OCI-M2 (cell line): ENCODE measurements around the gene NGDN.

Experiments
- DNase-seq: peaks from one replicate; lab custom pipeline; 2025; ENCODE audit not compliant: unreplicated experiment; lab: John Stamatoyannopoulos, UW

Gene NGDN

GRCh38 chr14:23520899-23521533 lies 51.5 kb downstream of the NGDN start:
- no peak for DNase-seq

- no peak for DNase-seq
These were observed 52.5 kb downstream of the NGDN start for GRCh38 chr14:23521785-23522640.

GRCh38 chr14:23522643-23523198 lies 53.2 kb downstream of the NGDN start:
- no peak for DNase-seq

GRCh38 chr14:23523229-23524016 lies 53.9 kb downstream of the NGDN start:
- DNase-seq = no peak

GRCh38 chr14:23524954-23525353 lies 55.5 kb downstream of the NGDN start:
- no peak for DNase-seq

- DNase-seq = no peak
These were observed 56.1 kb downstream of the NGDN start for GRCh38 chr14:23525611-23526010.
